ENCODE results near the gene ADTRP.

GRCh38 chr6:11805259-11806053 lies 26.9 kb upstream of the ADTRP start:
- TF ChIP-seq, protein P1, sequence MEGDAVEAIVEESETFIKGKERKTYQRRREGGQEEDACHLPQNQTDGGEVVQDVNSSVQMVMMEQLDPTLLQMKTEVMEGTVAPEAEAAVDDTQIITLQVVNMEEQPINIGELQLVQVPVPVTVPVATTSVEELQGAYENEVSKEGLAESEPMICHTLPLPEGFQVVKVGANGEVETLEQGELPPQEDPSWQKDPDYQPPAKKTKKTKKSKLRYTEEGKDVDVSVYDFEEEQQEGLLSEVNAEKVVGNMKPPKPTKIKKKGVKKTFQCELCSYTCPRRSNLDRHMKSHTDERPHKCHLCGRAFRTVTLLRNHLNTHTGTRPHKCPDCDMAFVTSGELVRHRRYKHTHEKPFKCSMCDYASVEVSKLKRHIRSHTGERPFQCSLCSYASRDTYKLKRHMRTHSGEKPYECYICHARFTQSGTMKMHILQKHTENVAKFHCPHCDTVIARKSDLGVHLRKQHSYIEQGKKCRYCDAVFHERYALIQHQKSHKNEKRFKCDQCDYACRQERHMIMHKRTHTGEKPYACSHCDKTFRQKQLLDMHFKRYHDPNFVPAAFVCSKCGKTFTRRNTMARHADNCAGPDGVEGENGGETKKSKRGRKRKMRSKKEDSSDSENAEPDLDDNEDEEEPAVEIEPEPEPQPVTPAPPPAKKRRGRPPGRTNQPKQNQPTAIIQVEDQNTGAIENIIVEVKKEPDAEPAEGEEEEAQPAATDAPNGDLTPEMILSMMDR (IDR thresholded peaks at IDR 0.05): no peak
- no peak for TF ChIP-seq POLR2A (IDR thresholded peaks at IDR 0.05)
